NCI-H2227 (cell line): Measurements from ENCODE around the gene PBX4.
A peak's percentile ranks its signal among the peaks of the same experiment; 100 is the strongest.
"Not testable (repeated sequence)": the region's sequence is repeated elsewhere in the genome, so short reads cannot be mapped to it uniquely, and the experiment has no call there.

Experiments used
- DNase-seq: peaks from one replicate; lab custom pipeline; 2025; ENCODE audit not compliant: unreplicated experiment; lab: John Stamatoyannopoulos, UW

Gene PBX4

DNA sequence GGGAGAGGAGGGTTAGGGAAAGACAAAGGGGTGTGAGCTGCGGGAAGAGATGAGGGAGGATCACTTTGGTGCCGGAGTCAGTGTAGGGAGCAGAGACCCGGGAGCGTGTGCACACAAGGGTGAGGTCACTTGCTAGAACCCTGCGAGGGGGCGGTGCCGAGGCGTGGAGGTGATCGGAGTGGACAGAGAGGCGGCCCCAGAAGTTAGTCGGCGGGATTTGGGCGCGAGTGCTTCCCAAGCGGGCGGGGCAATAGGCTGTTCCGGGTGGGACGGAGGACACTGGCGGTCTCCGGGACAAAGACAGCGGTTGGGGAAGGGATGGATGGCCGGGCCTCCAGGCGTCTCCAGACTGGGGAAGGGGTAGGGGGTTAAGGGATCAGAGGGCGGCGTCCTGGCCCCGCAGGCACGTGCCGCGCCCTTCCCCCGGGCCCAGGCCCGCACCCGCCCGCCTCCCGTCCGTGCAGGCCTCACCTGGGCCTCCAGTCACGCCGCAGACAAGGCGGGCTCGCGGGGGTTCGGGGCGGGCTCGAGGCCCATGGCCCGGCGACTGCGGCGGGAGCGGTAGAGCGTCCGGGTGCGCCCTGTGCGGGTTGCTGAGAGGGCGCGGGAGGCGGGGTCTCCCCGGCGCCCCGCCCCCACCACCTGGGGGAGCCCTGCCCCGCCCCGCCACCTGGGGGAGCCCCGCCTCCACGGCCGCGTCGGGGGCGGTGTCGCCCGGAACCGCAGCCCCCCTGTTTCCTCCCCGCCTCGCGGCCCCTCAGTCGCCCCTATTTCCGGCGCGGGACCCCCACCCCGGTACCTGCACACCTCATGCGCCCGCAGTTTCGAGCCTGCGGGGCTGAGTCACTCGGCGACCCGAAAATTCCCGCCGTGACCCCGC lies 9.4 kb upstream of the PBX4 start, which contains the start of gene LPAR2:
Gene LPAR2 (minus strand): TSS at position 600 of the 880 bp plus-strand sequence. CDS start 945 bp downstream, outside the sequence.
- peak; percentile 80 for DNase-seq

GRCh38 chr19:19626516-19627472 lies 8.3 kb upstream of the PBX4 start:
- no peak for DNase-seq

GRCh38 chr19:19624032-19624570 lies 5.6 kb upstream of the PBX4 start:
- DNase-seq = no peak

- no peak for DNase-seq
Observed at GRCh38 chr19:19623383-19623782, 4.9 kb upstream of the PBX4 start.

- DNase-seq = no peak
Observed at GRCh38 chr19:19619849-19620210, 1.3 kb upstream of the PBX4 start.

DNA sequence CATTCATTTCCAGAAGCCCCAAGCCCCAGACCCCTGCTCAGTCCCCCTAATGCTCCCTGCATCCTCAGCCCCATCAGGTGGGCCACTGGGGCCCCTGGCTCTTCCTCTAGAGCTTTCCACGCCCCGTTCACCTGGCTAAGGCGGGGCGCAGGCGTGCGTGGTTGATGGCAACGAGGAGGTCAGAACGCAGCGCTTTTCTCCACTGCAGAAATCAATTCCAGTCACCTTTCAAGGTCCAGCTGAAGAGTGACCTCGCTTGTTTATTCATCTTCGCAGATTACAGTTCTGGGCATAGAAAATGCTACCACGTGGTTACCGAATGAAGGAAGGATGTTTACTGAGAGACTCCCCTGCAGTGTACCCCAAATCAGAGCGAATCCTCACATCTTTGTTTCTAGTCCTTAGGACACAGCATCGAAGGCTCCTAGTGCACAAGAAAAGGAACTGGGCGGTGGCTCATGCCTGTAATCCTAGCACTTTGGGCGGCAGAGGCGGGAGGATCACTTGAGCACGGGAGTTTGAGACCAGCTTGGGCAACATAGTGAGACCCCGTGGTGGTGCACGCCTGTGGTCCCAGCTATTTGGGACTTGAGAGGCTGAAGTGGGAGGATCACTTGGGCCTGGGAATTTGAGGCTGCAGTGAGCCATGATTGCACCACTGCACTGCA lies 828 bp upstream of the PBX4 start:
- DNase-seq = peak; percentile 48

GRCh38 chr19:19615086-19615485 lies 3.4 kb downstream of the PBX4 start:
- no peak for DNase-seq

GRCh38 chr19:19613506-19613905 lies 5.0 kb downstream of the PBX4 start:
- DNase-seq = no peak

- no peak for DNase-seq
Observed at GRCh38 chr19:19610376-19611202, 7.9 kb downstream of the PBX4 start.

DNA sequence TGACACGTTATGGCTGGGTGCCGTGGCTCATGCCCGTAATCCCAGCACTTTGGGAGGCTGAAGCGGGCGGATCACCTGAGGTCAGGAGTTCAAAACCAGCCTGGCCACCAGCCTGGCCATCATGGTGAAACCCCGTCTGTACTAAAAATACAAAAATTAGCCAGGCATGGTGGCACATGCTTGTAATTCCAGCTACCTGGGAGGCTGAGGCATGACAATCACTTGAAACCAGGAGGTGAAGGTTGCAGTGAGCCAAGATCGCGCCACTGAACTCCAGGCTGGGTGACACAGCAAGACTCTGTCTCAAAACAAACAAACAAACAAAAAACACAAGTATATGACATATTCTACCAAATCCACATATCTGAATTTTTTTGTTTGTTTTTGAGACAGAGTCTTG lies 11.8 kb downstream of the PBX4 start:
- DNase-seq = not testable (repeated sequence)

GRCh38 chr19:19606021-19606420 lies 12.5 kb downstream of the PBX4 start:
- no peak for DNase-seq

- DNase-seq = no peak
Observed at GRCh38 chr19:19602713-19603324, 15.7 kb downstream of the PBX4 start.

DNA sequence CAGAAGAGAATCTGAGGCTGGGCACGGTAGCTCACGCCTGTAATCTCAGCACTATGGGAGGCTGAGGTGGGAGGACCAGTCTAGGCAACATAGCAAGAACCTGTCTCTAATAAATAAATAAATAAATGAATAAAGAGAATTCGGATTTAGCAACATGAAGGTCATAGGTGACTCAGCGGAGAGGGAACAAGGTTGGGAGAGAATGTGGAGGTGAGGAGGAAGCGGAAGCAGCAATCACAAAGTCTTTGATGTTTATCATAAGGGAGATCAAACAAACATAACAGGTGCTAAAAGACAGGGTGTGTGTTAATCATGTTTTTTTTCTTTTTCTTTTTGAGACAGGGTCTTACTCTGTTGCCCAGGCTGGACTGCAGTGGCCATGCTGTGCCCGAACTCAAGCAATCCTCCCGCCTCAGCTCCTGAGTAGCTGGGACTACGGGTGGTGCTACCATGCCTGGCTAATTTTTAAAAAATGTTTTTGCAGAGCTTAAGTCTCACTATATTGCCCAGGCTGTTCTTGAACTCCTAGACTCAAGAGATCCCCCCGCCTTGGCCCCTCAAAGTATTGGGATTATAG lies 16.3 kb downstream of the PBX4 start:
- DNase-seq = no peak

GRCh38 chr19:19600793-19601330 lies 17.6 kb downstream of the PBX4 start:
- DNase-seq = no peak

GRCh38 chr19:19598728-19599451 lies 19.6 kb downstream of the PBX4 start:
- not testable (repeated sequence) for DNase-seq

GRCh38 chr19:19597809-19598306 lies 20.6 kb downstream of the PBX4 start:
- DNase-seq = no peak

- DNase-seq = no peak
Observed at GRCh38 chr19:19595171-19595701, 23.3 kb downstream of the PBX4 start.

- DNase-seq = no peak
Observed at GRCh38 chr19:19594381-19594780, 24.1 kb downstream of the PBX4 start.
